SK-N-MC (cell line): ENCODE measurements around the gene MLN.

Experiments used
- EZH2 ChIP-seq: fragments of 200-600 bp; sonication (generic); IDR thresholded peaks from one replicate; pipeline ENCODE4 v1.6.1; 2017; ENCODE audit warnings: antibody characterized with exemption
- POLR2AphosphoS5 ChIP-seq: IDR thresholded peaks from 2 replicates; pipeline ENCODE4 v1.6.1; 2012; ENCODE audit warnings: mild to moderate bottlenecking, low read depth, low read length, borderline replicate concordance

DNA sequence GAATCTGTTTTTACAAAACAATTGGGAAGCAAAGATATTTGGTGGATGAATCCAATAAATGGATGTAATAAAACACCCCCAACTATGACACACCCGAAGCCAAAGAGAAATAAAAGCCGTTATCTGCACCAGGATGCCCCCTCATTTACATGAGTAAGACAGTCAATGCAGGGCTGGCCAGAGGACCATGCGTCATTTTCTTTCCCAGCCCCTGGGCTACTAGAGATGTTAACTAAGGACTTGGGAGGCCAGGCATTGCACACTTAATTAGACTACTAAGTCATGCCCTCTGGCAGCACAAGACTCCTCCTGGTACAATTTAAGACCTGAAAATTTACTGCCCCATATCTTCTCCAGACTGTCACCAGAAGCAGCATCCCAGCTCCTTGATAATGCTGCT, 18.0 kb downstream of the MLN start:
- TF ChIP-seq POLR2AphosphoS5 (no peak), EZH2 (no peak)
